NCI-H146 (cell line): ENCODE results near the gene CLTCL1.
A peak's percentile ranks its signal among the peaks of the same experiment; 100 is the strongest.

ENCODE experiments used
- DNase-seq: peaks from one replicate; lab custom pipeline; 2025; lab: John Stamatoyannopoulos, UW

Gene CLTCL1

GRCh38 chr22:19244600-19245352 lies 46.7 kb downstream of the CLTCL1 start:
- DNase-seq: no peak

GRCh38 chr22:19242699-19243098 lies 48.8 kb downstream of the CLTCL1 start:
- no peak for DNase-seq

GRCh38 chr22:19241593-19241906 lies 50.0 kb downstream of the CLTCL1 start:
- DNase-seq: no peak

GRCh38 chr22:19240813-19241592 lies 50.5 kb downstream of the CLTCL1 start:
- no peak for DNase-seq

GRCh38 chr22:19239464-19239863 lies 52.1 kb downstream of the CLTCL1 start:
- DNase-seq: no peak

GRCh38 chr22:19238900-19239299 lies 52.6 kb downstream of the CLTCL1 start:
- no peak for DNase-seq

GRCh38 chr22:19235874-19236273 lies 55.6 kb downstream of the CLTCL1 start:
- no peak for DNase-seq

GRCh38 chr22:19234126-19234896 lies 57.2 kb downstream of the CLTCL1 start:
- no peak for DNase-seq

GRCh38 chr22:19233189-19233661 lies 58.3 kb downstream of the CLTCL1 start:
- DNase-seq: no peak

GRCh38 chr22:19232623-19233022 lies 58.9 kb downstream of the CLTCL1 start:
- DNase-seq: peak; percentile 81

GRCh38 chr22:19231986-19232385 lies 59.5 kb downstream of the CLTCL1 start:
- DNase-seq: peak; percentile 3

GRCh38 chr22:19229600-19229999 lies 61.9 kb downstream of the CLTCL1 start:
- DNase-seq: no peak

GRCh38 chr22:19228179-19228578 lies 63.3 kb downstream of the CLTCL1 start:
- no peak for DNase-seq

GRCh38 chr22:19226428-19226827 lies 65.1 kb downstream of the CLTCL1 start:
- no peak for DNase-seq

GRCh38 chr22:19225560-19225959 lies 66.0 kb downstream of the CLTCL1 start:
- DNase-seq: no peak

- no peak for DNase-seq
These were observed 66.5 kb downstream of the CLTCL1 start for GRCh38 chr22:19224985-19225384.

GRCh38 chr22:19224557-19224956 lies 67.0 kb downstream of the CLTCL1 start:
- DNase-seq: no peak

- no peak for DNase-seq
These were observed 67.9 kb downstream of the CLTCL1 start for GRCh38 chr22:19223617-19224016.

GRCh38 chr22:19223110-19223509 lies 68.4 kb downstream of the CLTCL1 start:
- DNase-seq: no peak

- DNase-seq: no peak
These were observed 69.1 kb downstream of the CLTCL1 start for GRCh38 chr22:19222242-19223005.

- DNase-seq: no peak
These were observed 70.7 kb downstream of the CLTCL1 start for GRCh38 chr22:19220867-19221266.
